Nucleus accumbens (tissue), 56 donors: ENCODE results near the gene SMIM8.
"Not testable (repeated sequence)": the region's sequence is repeated elsewhere in the genome, so short reads cannot be mapped to it uniquely, and the experiment has no call there.

Experiments used
- DNase-seq, 56 donors: peaks; one replicate each; lab custom pipeline; 2025; lab: John Stamatoyannopoulos, UW

Gene SMIM8

GRCh38 chr6:87322304-87323212, at the start of gene SMIM8:
TSS of gene SMIM8 (plus strand) at chr6:87322588. CDS start at chr6:87337032, 14,444 bp downstream.
- peak in 53 of 56 donors; percentile 21 to 85 (median 59) for DNase-seq

- no peak for DNase-seq
Observed at GRCh38 chr6:87274660-87275274, 47.6 kb upstream of the SMIM8 start.

- no peak for DNase-seq
Observed at GRCh38 chr6:87276624-87277023, 45.8 kb upstream of the SMIM8 start.

GRCh38 chr6:87277123-87277522, 45.3 kb upstream of the SMIM8 start:
- no peak for DNase-seq

GRCh38 chr6:87279196-87279595, 43.2 kb upstream of the SMIM8 start:
- DNase-seq = no peak

- no peak for DNase-seq
Observed at GRCh38 chr6:87281426-87281825, 41.0 kb upstream of the SMIM8 start.

GRCh38 chr6:87282743-87283142, 39.6 kb upstream of the SMIM8 start:
- DNase-seq = no peak

- no peak for DNase-seq
Observed at GRCh38 chr6:87283461-87283860, 38.9 kb upstream of the SMIM8 start.

- DNase-seq = no peak
Observed at GRCh38 chr6:87287251-87287650, 35.1 kb upstream of the SMIM8 start.

GRCh38 chr6:87289571-87289970, 32.8 kb upstream of the SMIM8 start:
- DNase-seq = no peak

GRCh38 chr6:87291883-87292282, 30.5 kb upstream of the SMIM8 start:
- DNase-seq = no peak

GRCh38 chr6:87293526-87293925, 28.9 kb upstream of the SMIM8 start:
- no peak for DNase-seq

- DNase-seq = no peak
Observed at GRCh38 chr6:87297119-87297518, 25.3 kb upstream of the SMIM8 start.

GRCh38 chr6:87301277-87301676, 21.1 kb upstream of the SMIM8 start:
- DNase-seq = not testable (repeated sequence)

GRCh38 chr6:87308970-87309369, 13.4 kb upstream of the SMIM8 start:
- no peak for DNase-seq

- DNase-seq = no peak
Observed at GRCh38 chr6:87312860-87313259, 9.5 kb upstream of the SMIM8 start.

- no peak for DNase-seq
Observed at GRCh38 chr6:87315071-87315470, 7.3 kb upstream of the SMIM8 start.

GRCh38 chr6:87319271-87319987, 3.0 kb upstream of the SMIM8 start:
- DNase-seq = no peak

- DNase-seq = not testable (repeated sequence)
Observed at GRCh38 chr6:87323880-87324279, 1.5 kb downstream of the SMIM8 start.

- no peak for DNase-seq
Observed at GRCh38 chr6:87330961-87331360, 8.6 kb downstream of the SMIM8 start.

- DNase-seq = no peak
Observed at GRCh38 chr6:87333033-87333432, 10.6 kb downstream of the SMIM8 start.
